ENCODE data around the gene PAK6.

PAK6 gene

DNA sequence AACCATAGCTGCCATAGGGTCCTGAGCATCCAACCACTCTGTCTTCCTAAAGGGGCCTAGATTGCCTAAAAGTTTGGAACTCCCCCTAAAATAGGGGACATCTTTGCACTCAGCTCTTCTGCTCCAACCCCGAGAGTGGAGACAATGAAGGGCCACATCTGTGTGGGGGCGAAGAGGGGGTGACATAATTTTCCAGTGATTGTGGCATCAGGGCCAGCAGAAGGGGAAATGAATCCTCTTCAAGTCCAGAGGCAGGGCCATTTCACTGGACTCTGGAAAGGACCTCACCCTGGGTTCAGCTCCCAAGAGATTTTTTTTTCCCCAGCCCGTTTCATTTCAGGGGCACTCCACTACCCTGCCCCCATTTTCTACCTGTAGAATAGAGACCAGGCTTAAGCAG, 48.6 kb downstream of the PAK6 start:
- no peaks in the 10 kb centered on the region for H3K36me3 ChIP-seq (ENCODE audit: insufficient read depth, low read length)
- no peak overlapping the region for H3K9ac ChIP-seq (ENCODE audit: low read length)
- H4K20me1 ChIP-seq (ENCODE audit: insufficient read depth, low read length) = no peaks in the 10 kb centered on the region
- H3K9me2 ChIP-seq (ENCODE audit: low read depth, low read length) = no peaks in the 10 kb centered on the region
- no peaks in the 10 kb centered on the region for H3K9me3 ChIP-seq (ENCODE audit: low read length)
- no peak overlapping the region for H3K4me2 ChIP-seq (ENCODE audit: low read length)
- H3K27ac ChIP-seq (ENCODE audit: low read depth, low read length, poor library complexity, severe bottlenecking) = no peak overlapping the region
- peaks cover 7% of the 10 kb centered on the region for H3K4me1 ChIP-seq (ENCODE audit: insufficient read depth, low read length, severe bottlenecking)
- H2AFZ ChIP-seq (ENCODE audit: low read length) = no peak overlapping the region
- TF ChIP-seq EZH2 (IDR thresholded peaks at IDR 0.05; ENCODE audit: borderline replicate concordance, low read length) (no peak), CTCF (IDR thresholded peaks at IDR 0.05; ENCODE audit: low read length) (no peak)
- H3K27me3 ChIP-seq (ENCODE audit: insufficient read depth, low read length) = no peaks in the 10 kb centered on the region; the same call in 1 of the 2 replicates
- H3K4me3 ChIP-seq (ENCODE audit: low read depth, low read length, poor library complexity, severe bottlenecking) = no peak overlapping the region
- no peaks in the 10 kb centered on the region for H3F3A ChIP-seq (ENCODE audit: insufficient read depth, low read length)
- no peaks in the 10 kb centered on the region for H3K79me2 ChIP-seq (ENCODE audit: insufficient read depth, low read length)

DNA sequence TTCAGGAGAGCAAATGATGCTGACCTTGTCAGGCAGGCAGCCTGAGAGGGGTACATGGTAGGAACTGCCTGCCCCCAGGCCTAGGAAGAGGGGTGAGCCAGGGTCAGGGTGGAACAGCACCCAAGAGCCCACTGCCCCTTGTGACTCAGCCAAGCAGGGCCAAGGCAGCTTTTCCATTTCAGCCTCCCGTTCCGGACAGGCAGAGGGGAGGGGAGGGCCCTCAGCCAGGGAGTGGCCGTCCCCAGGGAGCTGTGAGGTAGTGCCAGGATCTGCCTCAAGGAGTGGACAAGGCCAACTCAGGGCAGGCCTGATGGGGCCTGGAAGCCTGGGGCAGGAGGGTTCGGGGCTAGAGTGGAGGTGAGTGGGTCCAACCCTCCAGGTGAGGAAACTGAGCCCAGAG, 49.1 kb downstream of the PAK6 start:
- Histone ChIP-seq H4K20me1 (ENCODE audit: insufficient read depth, low read length) (no peaks in the 10 kb centered on the region), H3K79me2 (ENCODE audit: insufficient read depth, low read length) (no peaks in the 10 kb centered on the region), H3K9ac (ENCODE audit: low read length) (no peak overlapping the region), H3K27ac (ENCODE audit: low read depth, low read length, poor library complexity, severe bottlenecking) (no peak overlapping the region), H2AFZ (ENCODE audit: low read length) (no peak overlapping the region), H3K4me2 (ENCODE audit: low read length) (no peak overlapping the region), H3K4me3 (ENCODE audit: low read depth, low read length, poor library complexity, severe bottlenecking) (no peak overlapping the region), H3K9me3 (ENCODE audit: low read length) (no peaks in the 10 kb centered on the region), H3K9me2 (ENCODE audit: low read depth, low read length) (no peaks in the 10 kb centered on the region), H3K27me3 (ENCODE audit: insufficient read depth, low read length) (no peaks in the 10 kb centered on the region; the same call in 1 of the 2 replicates), H3K36me3 (ENCODE audit: insufficient read depth, low read length) (no peaks in the 10 kb centered on the region), H3F3A (ENCODE audit: insufficient read depth, low read length) (no peaks in the 10 kb centered on the region), H3K4me1 (ENCODE audit: insufficient read depth, low read length, severe bottlenecking) (peaks cover 3% of the 10 kb centered on the region)
- TF ChIP-seq CTCF (IDR thresholded peaks at IDR 0.05; ENCODE audit: low read length) = no peak
- TF ChIP-seq EZH2 (IDR thresholded peaks at IDR 0.05; ENCODE audit: borderline replicate concordance, low read length) = no peak

DNA sequence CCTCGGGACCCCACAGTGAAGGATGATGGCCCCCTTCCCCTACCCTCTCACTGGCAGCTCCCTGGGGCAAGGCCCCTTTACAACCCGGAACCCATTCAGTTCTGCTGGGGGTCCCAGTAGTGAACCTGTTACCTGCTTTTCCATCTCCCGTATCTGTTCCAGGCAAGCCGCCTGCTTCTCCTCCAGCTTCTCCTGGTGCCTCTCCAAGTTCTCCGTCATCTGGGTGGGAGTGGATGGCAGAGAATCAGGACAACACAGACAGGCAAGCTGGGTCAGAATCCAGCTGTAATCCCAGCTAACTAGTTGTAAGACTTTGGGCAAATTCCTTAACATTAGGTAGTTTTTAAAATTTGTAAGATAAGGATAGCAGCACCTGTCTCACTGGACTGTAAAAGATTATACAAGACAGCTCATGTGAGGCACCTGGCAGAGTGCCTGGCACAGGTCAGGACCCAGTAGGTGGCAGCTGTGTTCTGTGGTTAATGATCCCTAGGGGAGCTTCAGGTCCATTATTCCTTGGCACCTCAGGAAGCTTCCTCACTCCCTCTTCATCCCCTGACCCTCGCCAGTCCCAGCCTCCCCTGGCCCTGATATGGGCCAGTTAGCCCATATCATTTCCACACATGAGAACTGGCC, 50.4 kb downstream of the PAK6 start:
- Histone ChIP-seq H3K4me3 (ENCODE audit: low read depth, low read length, poor library complexity, severe bottlenecking) (no peak overlapping the region), H3K79me2 (ENCODE audit: insufficient read depth, low read length) (no peaks in the 10 kb centered on the region), H3K4me1 (ENCODE audit: insufficient read depth, low read length, severe bottlenecking) (no peaks in the 10 kb centered on the region), H3F3A (ENCODE audit: insufficient read depth, low read length) (no peaks in the 10 kb centered on the region), H3K27ac (ENCODE audit: low read depth, low read length, poor library complexity, severe bottlenecking) (no peak overlapping the region), H3K9me2 (ENCODE audit: low read depth, low read length) (no peaks in the 10 kb centered on the region), H3K9ac (ENCODE audit: low read length) (no peak overlapping the region), H3K27me3 (ENCODE audit: insufficient read depth, low read length) (no peaks in the 10 kb centered on the region; the same call in 1 of the 2 replicates), H3K36me3 (ENCODE audit: insufficient read depth, low read length) (no peaks in the 10 kb centered on the region), H4K20me1 (ENCODE audit: insufficient read depth, low read length) (no peaks in the 10 kb centered on the region), H3K9me3 (ENCODE audit: low read length) (no peaks in the 10 kb centered on the region), H3K4me2 (ENCODE audit: low read length) (no peak overlapping the region), H2AFZ (ENCODE audit: low read length) (no peak overlapping the region)
- TF ChIP-seq CTCF (IDR thresholded peaks at IDR 0.05; ENCODE audit: low read length) = no peak
- TF ChIP-seq EZH2 (IDR thresholded peaks at IDR 0.05; ENCODE audit: borderline replicate concordance, low read length) = no peak

Measured in OCI-LY1 (cell line).